Measurements from ENCODE around the gene THOC7. TPM values are rescaled to one million over a fixed set of nuclear protein-coding genes. Genes with fewer than 3 reads are reported as not detected.

Gene THOC7
- total RNA-seq, 1 experiment from 2014 or later: 86.2 TPM

DNA sequence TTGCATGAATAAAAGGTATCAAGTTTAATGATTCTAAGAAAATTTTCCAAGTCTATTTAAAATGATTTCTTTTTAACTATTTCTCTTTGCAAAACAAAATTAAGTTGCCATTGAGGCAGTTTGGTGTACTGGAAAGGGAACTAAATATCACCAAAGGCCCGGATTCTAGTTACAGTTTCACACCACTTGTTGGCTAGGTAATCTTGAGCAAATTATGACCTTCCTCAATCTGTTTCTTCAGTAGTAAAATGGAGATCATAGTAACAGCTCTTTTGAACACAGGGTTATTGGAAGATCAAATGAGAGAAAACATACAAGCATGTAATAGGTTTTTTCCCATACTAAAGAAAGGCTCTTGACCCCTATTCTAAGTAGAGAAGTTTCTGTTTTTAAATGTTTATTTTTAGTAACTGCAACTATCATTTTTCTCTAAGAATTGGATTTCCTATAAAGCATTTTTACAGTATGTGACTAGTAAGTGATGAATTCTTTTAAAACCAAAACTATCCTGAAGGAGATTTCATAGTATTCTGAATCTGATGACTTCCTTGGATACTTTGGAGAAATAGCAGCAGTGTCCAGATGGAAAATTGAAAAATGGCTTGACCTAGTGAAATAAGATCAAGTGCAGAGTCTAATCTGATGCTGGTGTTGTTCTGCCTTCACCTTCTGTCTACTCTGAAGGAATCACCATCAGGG lies 32.9 kb upstream of the THOC7 start:
- H3K4me3 ChIP-seq: no peak overlapping the region
- peaks cover 21% of the 10 kb centered on the region for H3K36me3 ChIP-seq
- 0 out of 2 replicates have a peak, but pooled peaks cover 3% of the 10 kb centered on the region for H3K4me1 ChIP-seq (replicated peaks)
- H3K27me3 ChIP-seq (replicated peaks): no peaks in the 10 kb centered on the region
- no peak overlapping the region for H3K27ac ChIP-seq
- DNase-seq (ENCODE audit: low read depth in 1 of 2, low spot score in 2 of 2): no peak
- no peaks in the 10 kb centered on the region for H3K9me3 ChIP-seq (replicated peaks)

DNA sequence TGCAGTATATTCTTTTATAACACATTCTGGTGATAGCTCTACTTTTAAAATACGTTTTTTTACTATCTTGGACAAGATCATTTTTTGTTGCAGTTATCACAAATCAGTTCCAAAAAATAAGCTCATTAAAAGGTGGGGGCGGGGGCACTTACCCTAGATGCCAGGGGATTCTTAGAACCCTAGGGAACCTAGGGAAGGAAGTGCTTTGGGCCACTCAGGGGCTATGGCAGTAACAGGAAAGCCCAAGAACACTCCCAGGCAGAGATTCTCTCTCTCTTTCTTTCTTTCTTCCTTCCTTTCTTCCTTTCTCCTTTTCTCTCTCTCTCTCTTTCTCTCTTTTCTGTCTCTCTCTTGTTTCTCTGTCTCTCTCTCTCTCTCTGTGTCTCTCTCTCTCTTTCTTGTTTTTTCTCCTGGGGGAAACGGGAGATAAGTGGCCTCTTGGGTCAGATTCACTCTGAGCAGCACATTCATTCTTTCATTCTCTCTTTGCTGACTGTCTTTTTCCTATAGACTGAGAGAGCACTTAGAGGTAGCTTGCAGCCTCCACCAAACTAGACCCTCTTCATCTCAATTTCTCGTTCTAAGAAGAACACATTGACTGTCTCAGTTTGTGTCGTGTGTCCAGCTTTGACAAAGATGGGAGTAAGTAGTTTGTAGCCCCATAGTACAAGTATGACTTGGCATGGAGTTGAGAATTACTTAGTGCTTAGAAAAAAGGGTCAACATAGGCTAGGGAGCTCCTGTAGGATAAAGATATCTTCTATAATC lies 32.0 kb upstream of the THOC7 start:
- H3K4me3 ChIP-seq: no peak overlapping the region
- no peak overlapping the region for H3K27ac ChIP-seq
- no peaks in the 10 kb centered on the region for H3K27me3 ChIP-seq (replicated peaks)
- DNase-seq (ENCODE audit: low read depth in 1 of 2, low spot score in 2 of 2): no peak
- peaks cover 20% of the 10 kb centered on the region for H3K36me3 ChIP-seq
- 0 out of 2 replicates have a peak, but pooled peaks cover 3% of the 10 kb centered on the region for H3K4me1 ChIP-seq (replicated peaks)
- no peaks in the 10 kb centered on the region for H3K9me3 ChIP-seq (replicated peaks)

DNA sequence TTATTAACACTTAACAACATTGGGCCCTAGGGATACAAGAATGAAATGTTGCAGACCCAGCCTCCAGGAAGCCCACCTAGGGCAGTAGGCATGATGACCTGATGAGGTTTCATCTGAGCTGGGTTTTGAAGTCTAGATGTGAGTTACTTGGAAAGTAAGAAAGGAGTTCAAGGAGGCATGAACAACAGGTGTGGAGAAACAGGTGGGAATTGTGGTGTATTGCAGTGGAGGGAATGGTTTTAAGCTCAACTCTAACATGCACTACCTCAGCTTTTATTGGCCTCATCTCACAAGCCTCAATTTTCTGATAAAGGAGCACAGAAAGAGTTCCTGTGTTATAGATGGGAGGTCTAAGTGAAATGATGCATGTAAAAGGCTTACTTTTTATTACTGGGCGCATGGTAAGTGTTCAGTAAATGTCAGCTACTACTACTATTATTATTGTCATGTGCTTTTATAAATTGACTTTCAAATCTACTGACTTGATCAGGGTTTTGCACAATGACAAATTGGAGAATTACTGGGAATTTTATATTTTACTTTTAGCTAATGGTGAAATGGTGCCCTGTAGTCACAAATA lies 29.3 kb upstream of the THOC7 start:
- H3K9me3 ChIP-seq (replicated peaks): no peaks in the 10 kb centered on the region
- H3K27ac ChIP-seq: no peak overlapping the region
- 0 out of 2 replicates have a peak, but pooled peaks cover 3% of the 10 kb centered on the region for H3K4me1 ChIP-seq (replicated peaks)
- H3K4me3 ChIP-seq: no peak overlapping the region
- DNase-seq (ENCODE audit: low read depth in 1 of 2, low spot score in 2 of 2): no peak
- H3K36me3 ChIP-seq: 0 out of 2 replicates have a peak, but pooled peaks cover 6% of the 10 kb centered on the region
- no peaks in the 10 kb centered on the region for H3K27me3 ChIP-seq (replicated peaks)

DNA sequence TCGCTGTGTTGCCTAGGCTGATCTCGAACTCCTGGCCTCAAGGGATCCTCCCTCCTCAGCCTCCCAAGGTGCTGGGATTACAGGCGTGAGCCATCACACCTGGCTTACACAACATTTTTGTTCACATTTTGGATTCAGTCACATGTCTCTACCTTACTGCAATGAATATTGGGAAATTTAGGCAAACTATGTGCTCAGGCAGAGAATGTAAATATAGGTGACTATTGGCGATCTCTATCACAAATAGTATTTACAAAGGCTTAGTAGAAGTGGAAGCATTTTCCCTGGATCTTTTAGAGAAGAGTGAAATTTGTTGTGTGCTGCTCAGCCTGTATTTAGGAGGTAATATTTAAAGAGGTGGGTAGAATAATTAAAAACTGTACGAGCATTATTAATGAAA lies 27.9 kb upstream of the THOC7 start:
- 0 out of 2 replicates have a peak, but pooled peaks cover 3% of the 10 kb centered on the region for H3K4me1 ChIP-seq (replicated peaks)
- DNase-seq (ENCODE audit: low read depth in 1 of 2, low spot score in 2 of 2): no peak
- H3K27me3 ChIP-seq (replicated peaks): no peaks in the 10 kb centered on the region
- H3K9me3 ChIP-seq (replicated peaks): no peaks in the 10 kb centered on the region
- no peak overlapping the region for H3K4me3 ChIP-seq
- 0 out of 2 replicates have a peak, but pooled peaks cover 6% of the 10 kb centered on the region for H3K36me3 ChIP-seq
- H3K27ac ChIP-seq: no peak overlapping the region

DNA sequence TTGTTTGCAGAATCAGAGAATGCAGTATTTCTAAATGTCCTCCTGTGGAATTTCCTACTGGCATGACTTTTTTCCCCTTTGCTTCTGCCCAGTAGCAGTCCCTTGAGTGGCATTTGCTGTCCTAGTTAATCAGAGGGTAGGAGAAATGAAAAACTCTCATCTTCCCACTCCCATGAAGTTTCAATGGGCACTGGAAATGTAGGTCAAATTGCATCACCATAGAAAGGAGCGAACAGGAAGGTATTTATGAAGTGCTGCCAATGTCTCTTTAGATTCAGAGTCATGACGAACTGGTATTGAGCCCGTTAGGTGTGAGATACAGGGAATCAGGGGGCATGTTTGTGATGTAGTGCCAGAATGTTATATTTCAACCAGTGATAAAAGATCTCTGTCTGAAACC lies 23.3 kb upstream of the THOC7 start:
- Histone ChIP-seq H3K27ac (no peak overlapping the region), H3K4me1 (replicated peaks) (no peaks in the 10 kb centered on the region), H3K4me3 (no peak overlapping the region), H3K36me3 (0 out of 2 replicates have a peak, but pooled peaks cover 5% of the 10 kb centered on the region), H3K27me3 (replicated peaks) (no peaks in the 10 kb centered on the region), H3K9me3 (replicated peaks) (no peaks in the 10 kb centered on the region)
- DNase-seq (ENCODE audit: low read depth in 1 of 2, low spot score in 2 of 2): no peak

DNA sequence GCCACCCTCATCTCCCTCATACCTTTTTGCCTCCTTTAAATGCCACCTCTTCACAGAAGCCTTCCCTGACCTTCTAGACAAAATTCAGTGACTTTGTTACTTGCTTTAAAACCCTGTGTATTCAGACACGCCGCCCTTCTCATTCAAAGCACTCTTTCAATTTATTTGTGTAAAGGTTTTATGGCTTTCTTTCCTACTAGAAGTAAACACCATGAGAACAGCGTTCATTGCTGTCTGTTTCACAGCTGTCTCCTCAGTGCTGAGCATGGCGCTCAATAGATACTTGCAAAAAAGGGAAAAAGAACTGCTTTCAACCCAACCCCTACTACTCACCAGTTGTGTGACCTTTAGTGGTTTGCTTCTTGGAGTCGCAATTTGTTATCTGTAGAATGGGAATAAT lies 17.0 kb upstream of the THOC7 start:
- no peak overlapping the region for H3K4me3 ChIP-seq
- H3K27me3 ChIP-seq (replicated peaks): no peaks in the 10 kb centered on the region
- H3K36me3 ChIP-seq: 0 out of 2 replicates have a peak, but pooled peaks cover 3% of the 10 kb centered on the region
- H3K9me3 ChIP-seq (replicated peaks): no peaks in the 10 kb centered on the region
- DNase-seq (ENCODE audit: low read depth in 1 of 2, low spot score in 2 of 2): no peak
- H3K27ac ChIP-seq: no peak overlapping the region
- peaks cover 6% of the 10 kb centered on the region; the same call in 1 of the 2 replicates for H3K4me1 ChIP-seq (replicated peaks)

DNA sequence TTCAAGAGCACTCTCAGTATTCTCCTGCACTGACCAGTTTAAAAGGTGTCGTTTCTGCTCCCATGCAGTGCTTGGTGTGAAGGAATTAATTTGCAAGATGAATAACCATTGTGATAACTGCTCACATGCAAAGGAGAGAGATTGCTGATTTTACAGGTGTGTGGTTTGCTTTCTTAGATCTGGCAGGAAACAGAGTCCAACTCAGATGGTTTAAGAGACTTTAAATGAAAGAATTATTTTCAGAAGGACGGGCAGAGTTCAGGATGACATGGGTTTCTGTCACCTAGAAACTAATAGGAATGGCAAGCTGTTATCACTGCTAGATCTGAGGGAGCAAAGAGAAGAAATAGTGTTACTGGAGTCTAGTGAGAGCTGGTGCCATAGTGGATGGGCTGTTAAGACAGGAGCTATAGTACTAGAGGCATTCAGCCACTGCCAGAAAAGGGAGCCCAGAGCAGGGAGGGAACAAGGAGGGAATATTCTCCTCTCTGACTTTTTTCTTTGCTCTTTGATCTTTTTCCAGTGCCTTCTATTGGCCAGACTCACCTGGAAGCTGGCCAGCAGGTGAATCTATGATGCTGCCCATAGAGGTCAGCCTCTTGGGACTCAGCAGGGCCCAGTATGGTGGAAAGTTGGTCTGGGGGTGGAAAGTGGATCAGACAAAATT lies 14.9 kb upstream of the THOC7 start:
- Histone ChIP-seq H3K27ac (no peak overlapping the region), H3K36me3 (no peaks in the 10 kb centered on the region), H3K4me1 (replicated peaks) (peaks cover 7% of the 10 kb centered on the region; the same call in 1 of the 2 replicates), H3K4me3 (no peak overlapping the region), H3K27me3 (replicated peaks) (no peaks in the 10 kb centered on the region), H3K9me3 (replicated peaks) (no peaks in the 10 kb centered on the region)
- DNase-seq (ENCODE audit: low read depth in 1 of 2, low spot score in 2 of 2): no peak

DNA sequence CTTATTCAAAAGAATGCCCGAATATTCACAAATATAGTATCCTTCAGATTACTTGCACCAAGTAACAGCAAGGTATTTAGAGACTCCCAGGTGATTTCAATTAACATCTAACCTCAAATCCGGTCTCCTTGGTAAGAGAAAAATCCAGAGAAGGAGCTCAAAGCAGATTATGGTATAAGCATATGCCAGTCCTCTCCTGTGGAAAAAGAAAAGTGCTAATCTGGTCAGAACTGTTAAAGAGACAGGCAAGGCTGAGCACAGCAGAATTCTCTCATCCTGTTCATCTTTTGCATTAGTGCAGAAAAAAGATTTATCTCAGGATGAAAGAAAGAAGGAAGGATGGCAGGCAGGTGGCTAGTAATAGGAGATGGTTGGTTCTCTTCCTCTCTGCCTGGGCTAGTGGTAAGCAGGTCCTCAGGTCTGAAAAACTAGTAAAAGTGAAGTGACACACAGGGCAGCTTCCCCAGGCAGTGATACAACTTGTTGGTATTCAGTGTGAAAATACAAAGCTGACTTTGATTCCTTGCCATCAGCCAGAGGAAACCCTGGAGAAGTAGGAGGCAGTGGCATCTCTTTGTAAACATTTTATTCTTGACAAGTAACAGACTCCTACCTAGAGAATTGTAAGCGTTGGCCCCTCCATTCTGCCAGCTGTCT lies 14.3 kb upstream of the THOC7 start:
- H3K9me3 ChIP-seq (replicated peaks): no peaks in the 10 kb centered on the region
- peaks cover 7% of the 10 kb centered on the region; the same call in 1 of the 2 replicates for H3K4me1 ChIP-seq (replicated peaks)
- H3K4me3 ChIP-seq: no peak overlapping the region
- H3K27ac ChIP-seq: no peak overlapping the region
- DNase-seq (ENCODE audit: low read depth in 1 of 2, low spot score in 2 of 2): no peak
- no peaks in the 10 kb centered on the region for H3K27me3 ChIP-seq (replicated peaks)
- H3K36me3 ChIP-seq: no peaks in the 10 kb centered on the region

DNA sequence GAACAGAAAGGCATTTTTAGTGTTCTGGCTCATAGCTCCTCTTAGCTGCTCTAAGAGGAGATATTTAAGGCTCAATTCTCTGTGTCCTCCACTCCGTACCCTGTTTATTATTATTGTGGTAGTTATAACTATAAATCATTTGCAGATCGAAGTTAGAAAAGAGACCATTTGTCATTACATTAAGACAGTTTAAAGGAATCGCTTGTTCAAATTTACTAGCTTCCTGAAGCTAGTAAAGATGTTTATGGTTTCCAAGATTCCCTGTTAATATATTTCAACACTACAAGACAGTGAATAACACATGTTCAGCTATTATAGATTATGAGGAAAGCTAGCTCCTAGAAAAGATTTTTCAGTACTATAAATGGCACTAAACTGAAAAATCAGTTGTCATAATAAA lies 12.7 kb upstream of the THOC7 start:
- no peaks in the 10 kb centered on the region for H3K9me3 ChIP-seq (replicated peaks)
- no peaks in the 10 kb centered on the region for H3K27me3 ChIP-seq (replicated peaks)
- H3K27ac ChIP-seq: no peak overlapping the region
- no peak overlapping the region for H3K4me3 ChIP-seq
- H3K4me1 ChIP-seq (replicated peaks): peaks cover 16% of the 10 kb centered on the region
- DNase-seq (ENCODE audit: low read depth in 1 of 2, low spot score in 2 of 2): no peak
- H3K36me3 ChIP-seq: no peaks in the 10 kb centered on the region

DNA sequence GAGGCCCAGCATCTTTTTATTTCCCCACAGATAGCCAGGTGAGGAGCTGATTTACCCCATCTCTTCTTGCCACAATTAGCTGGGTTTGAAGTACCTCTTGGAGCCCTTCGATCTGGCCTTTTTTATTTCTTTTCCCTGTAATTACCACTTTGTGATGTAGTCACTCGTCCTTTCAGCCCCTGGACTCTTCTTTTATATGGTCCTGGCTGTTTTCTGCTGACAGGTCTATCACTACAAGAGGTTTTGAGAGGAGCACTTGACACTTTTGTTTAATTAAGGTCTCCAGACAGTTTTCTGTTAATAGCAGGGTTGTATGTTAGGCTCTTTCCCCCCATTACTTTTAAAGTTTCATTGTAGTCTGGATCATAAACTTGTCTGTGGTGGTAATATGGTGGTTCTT lies 11.9 kb upstream of the THOC7 start:
- peaks cover 15% of the 10 kb centered on the region for H3K4me1 ChIP-seq (replicated peaks)
- H3K27ac ChIP-seq: no peak overlapping the region
- H3K9me3 ChIP-seq (replicated peaks): no peaks in the 10 kb centered on the region

DNA sequence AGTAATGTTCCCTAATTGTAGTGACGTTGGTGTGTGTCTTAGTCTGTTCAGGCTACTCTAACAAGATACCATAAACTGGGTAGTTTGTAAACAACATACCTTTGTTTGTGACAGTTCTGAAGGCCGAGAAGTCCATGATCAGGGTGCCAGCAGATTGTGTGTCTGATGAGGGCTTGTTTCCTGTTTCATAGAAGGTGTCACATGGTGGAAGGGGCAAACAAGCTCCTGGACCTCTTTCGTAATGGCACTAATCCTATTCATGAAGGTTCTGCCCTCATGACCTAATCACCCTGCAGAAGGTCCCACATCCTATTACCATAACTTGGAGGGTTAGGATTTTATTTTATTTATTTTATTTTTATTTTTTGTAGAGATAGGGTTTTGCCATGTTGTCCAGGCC lies 11.2 kb upstream of the THOC7 start:
- H3K27ac ChIP-seq: no peak overlapping the region
- no peak overlapping the region for H3K4me3 ChIP-seq
- peaks cover 14% of the 10 kb centered on the region for H3K4me1 ChIP-seq (replicated peaks)
- H3K36me3 ChIP-seq: no peaks in the 10 kb centered on the region
- no peak for DNase-seq (ENCODE audit: low read depth in 1 of 2, low spot score in 2 of 2)
- no peaks in the 10 kb centered on the region for H3K9me3 ChIP-seq (replicated peaks)
- no peaks in the 10 kb centered on the region for H3K27me3 ChIP-seq (replicated peaks)

More for the DNA sequence above, 11.9 kb upstream of the THOC7 start:
- no peak for DNase-seq (ENCODE audit: low read depth in 1 of 2, low spot score in 2 of 2)
- Histone ChIP-seq H3K4me3 (no peak overlapping the region), H3K36me3 (no peaks in the 10 kb centered on the region), H3K27me3 (replicated peaks) (no peaks in the 10 kb centered on the region)

DNA sequence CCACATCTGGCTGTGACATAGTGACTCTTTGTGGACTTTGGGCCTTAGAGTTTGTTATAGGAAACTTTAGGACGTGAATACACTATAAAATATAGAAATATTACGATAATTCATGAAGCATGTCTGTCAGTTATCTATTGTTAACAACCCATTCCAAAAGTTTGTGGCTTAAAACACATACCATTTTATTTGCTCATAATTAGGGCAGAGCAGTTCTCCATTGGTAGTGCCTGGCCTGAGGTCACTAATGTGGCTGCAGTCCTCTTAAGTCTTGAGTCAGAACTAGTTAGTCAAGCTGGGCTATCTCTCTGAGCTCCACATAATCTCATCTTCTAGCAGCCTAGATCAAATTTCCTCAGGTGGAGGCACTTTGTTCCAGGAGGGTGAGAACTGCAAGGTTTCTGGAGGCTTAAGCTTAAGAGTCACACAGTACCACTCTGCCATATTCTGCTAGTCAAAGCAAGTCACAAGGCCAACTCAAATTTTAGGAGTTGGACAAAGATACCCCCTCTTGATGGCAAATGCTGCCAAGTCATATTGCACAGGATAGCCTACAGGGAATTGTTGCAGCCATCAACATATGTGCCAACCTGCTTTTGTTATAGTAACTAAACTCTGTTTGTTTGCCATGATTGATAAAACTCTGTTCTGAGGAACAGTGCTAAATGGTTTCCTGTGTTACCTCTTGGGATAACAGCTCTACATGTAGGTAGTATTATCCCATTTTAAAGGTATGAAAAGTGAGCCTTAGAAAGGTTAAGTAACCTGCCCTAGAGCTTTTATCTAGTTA lies 8.7 kb upstream of the THOC7 start:
- no peak for DNase-seq (ENCODE audit: low read depth in 1 of 2, low spot score in 2 of 2)
- peaks cover 14% of the 10 kb centered on the region for H3K4me1 ChIP-seq (replicated peaks)
- peaks cover 4% of the 10 kb centered on the region for H3K36me3 ChIP-seq
- H3K27ac ChIP-seq: no peak overlapping the region
- H3K27me3 ChIP-seq (replicated peaks): no peaks in the 10 kb centered on the region
- H3K4me3 ChIP-seq: no peak overlapping the region
- no peaks in the 10 kb centered on the region for H3K9me3 ChIP-seq (replicated peaks)
